Measurements from ENCODE around the gene DDX41.
A peak's percentile ranks its signal among the peaks of the same experiment; 100 is the strongest.

DNA sequence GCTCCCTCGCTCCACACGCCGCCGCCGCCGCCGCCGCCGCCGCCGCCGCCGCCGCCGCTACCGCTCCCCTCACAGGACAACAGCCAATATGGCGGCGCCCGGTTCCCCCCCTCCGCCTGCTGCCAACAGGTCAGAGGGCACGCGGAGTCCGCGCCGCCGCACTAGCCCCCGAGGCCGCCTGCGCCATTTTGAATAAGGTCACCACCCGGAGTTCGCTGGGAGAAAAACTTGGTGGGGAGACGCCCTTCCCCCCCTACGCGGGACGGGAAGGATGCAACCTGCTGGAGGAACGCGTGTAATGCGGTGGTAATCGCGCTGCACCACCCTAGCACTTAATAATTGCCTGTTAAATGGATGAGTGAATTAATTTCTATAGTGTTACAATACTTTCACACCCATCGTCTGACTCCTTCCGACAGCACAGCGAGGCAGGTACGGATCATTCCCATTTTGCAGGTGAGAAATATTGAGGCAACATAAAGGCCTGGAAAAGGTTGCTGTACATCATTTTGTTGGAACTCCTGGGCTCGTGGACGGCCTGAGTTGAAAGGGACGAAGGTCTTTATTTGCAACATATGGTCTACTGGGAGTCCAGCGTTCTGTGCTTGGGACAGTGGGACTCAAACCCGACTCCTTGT is 37.8 kb upstream of the DDX41 start, which contains the start of gene FAM193B:
- TF ChIP-seq CTCF (IDR thresholded peaks at IDR 0.05; ENCODE audit: low read length) (peak; percentile 34), EZH2phosphoT487 (IDR thresholded peaks at IDR 0.05; ENCODE audit: low read length) (no peak)

Data from MM.1S (cell line).